Lower lobe of right lung (tissue), 2 donors: Measurements from ENCODE around the gene PSMC5. TPM values are rescaled to one million over a fixed set of nuclear protein-coding genes. Genes with fewer than 3 reads are reported as not detected.

Experiments used
- ATAC-seq, 2 donors: fragments of 200-7000 bp; cut with Tn5 transposase; one replicate each; pipeline ENCODE4 v1.9.1; 2020 to 2022; ENCODE audit warnings: mild to moderate bottlenecking in 2 of 2, moderate library complexity in 2 of 2
- DNase-seq: peaks from one replicate; pipeline ENCODE4 v3.0.0-alpha.2; 2020
- H3K27ac ChIP-seq: fragments of 200-600 bp; one replicate; pipeline ENCODE4 v1.8.0; 2022
- H3K27me3 ChIP-seq: fragments of 200-600 bp; one replicate; pipeline ENCODE4 v1.8.0; 2022; ENCODE audit warnings: low read depth
- H3K36me3 ChIP-seq: fragments of 200-600 bp; one replicate; pipeline ENCODE4 v1.8.0; 2022; ENCODE audit warnings: mild to moderate bottlenecking
- H3K4me1 ChIP-seq: fragments of 200-600 bp; one replicate; pipeline ENCODE4 v1.8.0; 2022
- H3K4me3 ChIP-seq: fragments of 200-600 bp; one replicate; pipeline ENCODE4 v1.8.0; 2022; ENCODE audit warnings: mild to moderate bottlenecking
- H3K9me3 ChIP-seq: fragments of 200-600 bp; one replicate; pipeline ENCODE4 v1.8.0; 2022
- CTCF ChIP-seq: fragments of 200-600 bp; IDR thresholded peaks from one replicate; pipeline ENCODE4 v1.8.0; 2022; ENCODE audit warnings: antibody characterized with exemption, mild to moderate bottlenecking
- intact Hi-C: fragments of 100-400 bp; cut with DNase I; formaldehyde crosslinking; loops from one replicate; pipeline ENCODE4 v1.11.0; 2022
- total RNA-seq: library from RNA; stranded (reverse); fragmentation: NEBNext Ultra II Directional; extraction: Animal tissue kit (Norgen Biotek cat#: 25700); gene quantifications from one replicate; pipeline ENCODE4 v1.2.1, GENCODE V29; 2021
- donor health status: DM: no; HTN: yes; CAD: no; lungs with severe emphysema.

Gene PSMC5
- total RNA-seq, 1 donor from 2014 or later, result 98.6 TPM

GRCh38 chr17:63836811-63837210 is 9.6 kb downstream of the PSMC5 start:
- peaks cover 54% of the 10 kb centered on the region for H3K4me1 ChIP-seq
- peak overlapping the region; percentile 90 for H3K27ac ChIP-seq
- ATAC-seq (no peak), DNase-seq (no peak)
- intact Hi-C loops, result no loop called here
- H3K27me3 ChIP-seq, result no peaks in the 10 kb centered on the region
- no peak overlapping the region for H3K4me3 ChIP-seq
- H3K36me3 ChIP-seq, result peaks cover 61% of the 10 kb centered on the region
- no peaks in the 10 kb centered on the region for H3K9me3 ChIP-seq
- no peak for TF ChIP-seq CTCF

GRCh38 chr17:63837480-63837879 is 10.2 kb downstream of the PSMC5 start:
- no peak for DNase-seq

GRCh38 chr17:63837962-63838600 is 10.8 kb downstream of the PSMC5 start:
- TF ChIP-seq CTCF, result no peak
- intact Hi-C loops, result no loop called here

More at GRCh38 chr17:63837480-63837879, 10.2 kb downstream of the PSMC5 start:
- Histone ChIP-seq H3K36me3 (peaks cover 55% of the 10 kb centered on the region), H3K4me3 (no peak overlapping the region), H3K27ac (peak overlapping the region; percentile 90), H3K27me3 (no peaks in the 10 kb centered on the region), H3K4me1 (peaks cover 54% of the 10 kb centered on the region), H3K9me3 (no peaks in the 10 kb centered on the region)
- TF ChIP-seq CTCF, result no peak
- intact Hi-C loops, result no loop called here
- ATAC-seq, result no peak

GRCh38 chr17:63838631-63839171 is 11.5 kb downstream of the PSMC5 start:
- intact Hi-C loops, result no loop called here
- peaks cover 43% of the 10 kb centered on the region for H3K36me3 ChIP-seq
- peaks cover 57% of the 10 kb centered on the region for H3K4me1 ChIP-seq
- no peaks in the 10 kb centered on the region for H3K9me3 ChIP-seq
- no peaks in the 10 kb centered on the region for H3K27me3 ChIP-seq
- peak overlapping the region; percentile 97 for H3K4me3 ChIP-seq
- ATAC-seq (peak; percentile 52 to 53), DNase-seq (peak; percentile 92)
- TF ChIP-seq CTCF, result no peak
- peak overlapping the region; percentile 90 for H3K27ac ChIP-seq

More at GRCh38 chr17:63837962-63838600, 10.8 kb downstream of the PSMC5 start:
- Histone ChIP-seq H3K9me3 (no peaks in the 10 kb centered on the region), H3K36me3 (peaks cover 49% of the 10 kb centered on the region), H3K4me1 (peaks cover 54% of the 10 kb centered on the region), H3K27ac (peak overlapping the region; percentile 90), H3K4me3 (peak overlapping the region; percentile 10), H3K27me3 (no peaks in the 10 kb centered on the region)
- DNase-seq (no peak), ATAC-seq (no peak)

- peaks cover 55% of the 10 kb centered on the region for H3K4me1 ChIP-seq
- DNase-seq (no peak), ATAC-seq (no peak)
- peak overlapping the region; percentile 90 for H3K27ac ChIP-seq
- H3K27me3 ChIP-seq, result no peaks in the 10 kb centered on the region
- H3K4me3 ChIP-seq, result peak overlapping the region; percentile 97
- TF ChIP-seq CTCF, result no peak
- H3K9me3 ChIP-seq, result no peaks in the 10 kb centered on the region
- H3K36me3 ChIP-seq, result peaks cover 22% of the 10 kb centered on the region
- intact Hi-C loops, result no loop called here
These were observed 13.5 kb downstream of the PSMC5 start for GRCh38 chr17:63840591-63841349.
